HEK293 (cell line): ENCODE results near the gene TBC1D24.

Experiments
- CTCF ChIA-PET: fragments of 350-600 bp; formaldehyde crosslinking; extraction: SDS; loops from one replicate; lab custom pipeline; 2021; ENCODE audit warnings: antibody characterized with exemption; lab: Yijun Ruan, JAX
- POLR2A ChIA-PET: fragments of 300-600 bp; formaldehyde crosslinking; extraction: SDS; loops from one replicate; lab custom pipeline; 2020; ENCODE audit warnings: antibody characterized with exemption, inconsistent platforms; lab: Yijun Ruan, JAX
- H3K27ac ChIP-seq: fragments of 200-500 bp; sonication (Bioruptor generic); 2 replicates; pipeline ENCODE4 v1.5.1; 2014; ENCODE audit warnings: low read depth, low read length, control low read depth, inconsistent platforms; ENCODE audit errors: extremely low read depth
- H3K36me3 ChIP-seq, 2 experiments: fragments of 200-500 bp in 1 of 2; sonication (Bioruptor generic) in 1 of 2; 1 replicate in 1 of 2; 2 replicates in 1 of 2; pipeline ENCODE4 v1.5.1; 2014 to 2017; ENCODE audit warnings: inconsistent platforms in 2 of 2, low read length in 2 of 2; ENCODE audit not compliant: control insufficient read depth in 2 of 2, insufficient read depth in 1 of 2
- H3K4me1 ChIP-seq: fragments of 200-500 bp; sonication (Bioruptor generic); 2 replicates; pipeline ENCODE4 v1.5.1; 2014; ENCODE audit warnings: mild to moderate bottlenecking, low read length, inconsistent platforms; ENCODE audit not compliant: control insufficient read depth, insufficient read depth
- H3K4me3 ChIP-seq: 2 replicates; pipeline ENCODE4 v1.5.1; 2011; ENCODE audit warnings: low read depth, mild to moderate bottlenecking, control low read depth, low read length, moderate library complexity
- H3K9me3 ChIP-seq: fragments of 200-500 bp; sonication (Bioruptor generic); 2 replicates; pipeline ENCODE4 v1.5.1; 2014; ENCODE audit warnings: low read depth, low read length, inconsistent platforms; ENCODE audit not compliant: control insufficient read depth, insufficient read depth
- GLIS1 ChIP-seq: fragments of 450-650 bp; formaldehyde crosslinking; IDR thresholded peaks from 2 replicates; pipeline ENCODE4 v1.5.1; 2016; ENCODE audit warnings: missing biosample characterization, missing genetic modification characterization
- MEIS1 ChIP-seq: sonication (generic); formaldehyde crosslinking; IDR thresholded peaks from 2 replicates; pipeline ENCODE4 v1.8.1; 2022; ENCODE audit warnings: missing genetic modification reagents, mild to moderate bottlenecking, borderline replicate concordance
- PATZ1 ChIP-seq: fragments of 450-650 bp; formaldehyde crosslinking; IDR thresholded peaks from 2 replicates; pipeline ENCODE4 v1.5.1; 2016; ENCODE audit warnings: missing biosample characterization, missing genetic modification characterization
- SP2 ChIP-seq: fragments of 450-650 bp; formaldehyde crosslinking; IDR thresholded peaks from 2 replicates; pipeline ENCODE4 v1.5.1; 2016; ENCODE audit warnings: missing biosample characterization, missing genetic modification characterization
- WT1 ChIP-seq: fragments of 450-650 bp; formaldehyde crosslinking; IDR thresholded peaks from 2 replicates; pipeline ENCODE4 v1.5.1; 2016; ENCODE audit warnings: missing biosample characterization, missing genetic modification characterization
- ZFHX2 ChIP-seq: fragments of 450-650 bp; formaldehyde crosslinking; conservative IDR thresholded peaks from 2 replicates; pipeline ENCODE4 v1.5.1; 2016; ENCODE audit warnings: missing biosample characterization, missing genetic modification characterization
- ZIC2 ChIP-seq: fragments of 450-650 bp; formaldehyde crosslinking; IDR thresholded peaks from 2 replicates; pipeline ENCODE4 v1.5.1; 2016; ENCODE audit warnings: missing biosample characterization, missing genetic modification characterization
- ZNF146 ChIP-seq: fragments of 450-650 bp; formaldehyde crosslinking; IDR thresholded peaks from 2 replicates; pipeline ENCODE4 v1.5.1; 2016; ENCODE audit warnings: missing biosample characterization, missing genetic modification characterization
- ZNF157 ChIP-seq: fragments of 450-650 bp; formaldehyde crosslinking; IDR thresholded peaks from 2 replicates; pipeline ENCODE4 v1.5.1; 2016; ENCODE audit warnings: missing biosample characterization, missing genetic modification characterization
- ZNF16 ChIP-seq: fragments of 450-650 bp; formaldehyde crosslinking; IDR thresholded peaks from 2 replicates; pipeline ENCODE4 v1.5.1; 2016; ENCODE audit warnings: low read depth, missing biosample characterization, missing genetic modification characterization
- ZNF169 ChIP-seq: fragments of 450-650 bp; formaldehyde crosslinking; IDR thresholded peaks from 2 replicates; pipeline ENCODE4 v1.5.1; 2016; ENCODE audit warnings: missing biosample characterization, missing genetic modification characterization
- ZNF2 ChIP-seq: fragments of 450-650 bp; formaldehyde crosslinking; IDR thresholded peaks from 2 replicates; pipeline ENCODE4 v1.5.1; 2016; ENCODE audit warnings: missing biosample characterization, missing genetic modification characterization
- ZNF350 ChIP-seq: fragments of 450-650 bp; formaldehyde crosslinking; IDR thresholded peaks from 2 replicates; pipeline ENCODE4 v1.5.0; 2017; ENCODE audit warnings: missing biosample characterization, mild to moderate bottlenecking, missing genetic modification characterization
- ZNF548 ChIP-seq: fragments of 450-650 bp; formaldehyde crosslinking; IDR thresholded peaks from 2 replicates; pipeline ENCODE4 v1.5.1; 2016; ENCODE audit warnings: missing biosample characterization, missing genetic modification characterization
- ZNF549 ChIP-seq: fragments of 450-650 bp; IDR thresholded peaks from 2 replicates; pipeline ENCODE4 v1.5.1; 2018; ENCODE audit warnings: missing biosample characterization, missing genetic modification characterization, mild to moderate bottlenecking, inconsistent platforms, moderate library complexity
- ZNF768 ChIP-seq: fragments of 450-650 bp; formaldehyde crosslinking; IDR thresholded peaks from 2 replicates; pipeline ENCODE4 v1.5.1; 2018; ENCODE audit warnings: missing biosample characterization, mild to moderate bottlenecking, missing genetic modification characterization
- ZXDB ChIP-seq: fragments of 450-650 bp; formaldehyde crosslinking; IDR thresholded peaks from 2 replicates; pipeline ENCODE4 v1.5.1; 2016; ENCODE audit warnings: missing biosample characterization, missing genetic modification characterization
- TF ChIP-seq, protein P1 (sequence below): fragments of 450-650 bp; formaldehyde crosslinking; IDR thresholded peaks from 2 replicates; pipeline ENCODE4 v1.5.1; 2016; ENCODE audit warnings: missing biosample characterization, missing genetic modification characterization
- TF ChIP-seq, protein P2 (sequence below): fragments of 450-650 bp; formaldehyde crosslinking; IDR thresholded peaks from 2 replicates; pipeline ENCODE4 v1.5.1; 2017; ENCODE audit warnings: missing biosample characterization, missing genetic modification characterization

The TBC1D24 gene

DNA sequence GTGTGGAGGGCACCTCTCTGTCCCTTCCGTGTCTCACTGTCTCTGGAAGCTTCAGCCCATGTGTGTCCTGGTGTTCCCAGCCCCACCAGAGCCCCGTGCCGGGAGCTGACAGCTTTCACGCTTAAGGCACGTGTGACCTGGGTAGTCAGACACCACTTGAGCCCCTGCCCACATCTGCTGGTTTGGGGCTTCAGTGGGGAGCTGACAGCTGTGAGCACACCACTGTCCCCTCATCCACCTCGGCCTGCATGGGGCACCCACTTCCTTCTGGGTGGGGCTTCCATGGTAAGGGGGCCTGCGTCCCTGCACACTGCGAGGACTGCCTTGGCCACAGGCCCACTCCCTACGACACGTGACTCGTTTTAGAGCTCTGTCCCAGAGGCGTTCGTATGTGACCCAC, 17.7 kb upstream of the TBC1D24 start:
- TF ChIP-seq ZNF768 (tag by site-specific recombination) (no peak), ZNF169 (tag by site-specific recombination) (no peak), ZFHX2 (tag by site-specific recombination) (no peak)
- TF ChIP-seq, all 188 proteins: peak for 0
- Histone ChIP-seq H3K36me3 (peaks cover 0 to 65% of the 10 kb centered on the region in 2 experiments; a peak in 2 of 3 replicates), H3K27ac (no peak overlapping the region), H3K4me3 (no peak overlapping the region), H3K9me3 (no peaks in the 10 kb centered on the region), H3K4me1 (peaks cover 15% of the 10 kb centered on the region)
- ChIA-PET CTCF (interaction anchor here (1.0 kb wide), 1 partner anchor 44 kb away, joined by 6 read pairs; no protein-coding TSS in a partner anchor), POLR2A (interaction anchor here (1.0 to 1.5 kb wide), 2 partner anchors 11 to 17 kb away, joined by 3 to 4 read pairs; no protein-coding TSS in a partner anchor)

- Histone ChIP-seq H3K4me1 (peaks cover 15% of the 10 kb centered on the region), H3K4me3 (no peak overlapping the region), H3K27ac (no peak overlapping the region), H3K36me3 (peaks cover 0 to 64% of the 10 kb centered on the region in 2 experiments; a peak in 2 of 3 replicates), H3K9me3 (no peaks in the 10 kb centered on the region)
- ChIA-PET CTCF (interaction anchor here (0.7 to 2.0 kb wide), 3 partner anchors 43 to 118 kb away, joined by 3 to 10 read pairs (median 6); partner anchors contain the start of gene ABCA3), POLR2A (interaction anchor here (1.0 kb wide), 1 partner anchor 11 kb away, joined by 4 read pairs; no protein-coding TSS in a partner anchor)
- TF ChIP-seq ZNF548 (tag by site-specific recombination), result peak; percentile 21; the same call in 1 of the 2 replicates
- TF ChIP-seq, protein P1, sequence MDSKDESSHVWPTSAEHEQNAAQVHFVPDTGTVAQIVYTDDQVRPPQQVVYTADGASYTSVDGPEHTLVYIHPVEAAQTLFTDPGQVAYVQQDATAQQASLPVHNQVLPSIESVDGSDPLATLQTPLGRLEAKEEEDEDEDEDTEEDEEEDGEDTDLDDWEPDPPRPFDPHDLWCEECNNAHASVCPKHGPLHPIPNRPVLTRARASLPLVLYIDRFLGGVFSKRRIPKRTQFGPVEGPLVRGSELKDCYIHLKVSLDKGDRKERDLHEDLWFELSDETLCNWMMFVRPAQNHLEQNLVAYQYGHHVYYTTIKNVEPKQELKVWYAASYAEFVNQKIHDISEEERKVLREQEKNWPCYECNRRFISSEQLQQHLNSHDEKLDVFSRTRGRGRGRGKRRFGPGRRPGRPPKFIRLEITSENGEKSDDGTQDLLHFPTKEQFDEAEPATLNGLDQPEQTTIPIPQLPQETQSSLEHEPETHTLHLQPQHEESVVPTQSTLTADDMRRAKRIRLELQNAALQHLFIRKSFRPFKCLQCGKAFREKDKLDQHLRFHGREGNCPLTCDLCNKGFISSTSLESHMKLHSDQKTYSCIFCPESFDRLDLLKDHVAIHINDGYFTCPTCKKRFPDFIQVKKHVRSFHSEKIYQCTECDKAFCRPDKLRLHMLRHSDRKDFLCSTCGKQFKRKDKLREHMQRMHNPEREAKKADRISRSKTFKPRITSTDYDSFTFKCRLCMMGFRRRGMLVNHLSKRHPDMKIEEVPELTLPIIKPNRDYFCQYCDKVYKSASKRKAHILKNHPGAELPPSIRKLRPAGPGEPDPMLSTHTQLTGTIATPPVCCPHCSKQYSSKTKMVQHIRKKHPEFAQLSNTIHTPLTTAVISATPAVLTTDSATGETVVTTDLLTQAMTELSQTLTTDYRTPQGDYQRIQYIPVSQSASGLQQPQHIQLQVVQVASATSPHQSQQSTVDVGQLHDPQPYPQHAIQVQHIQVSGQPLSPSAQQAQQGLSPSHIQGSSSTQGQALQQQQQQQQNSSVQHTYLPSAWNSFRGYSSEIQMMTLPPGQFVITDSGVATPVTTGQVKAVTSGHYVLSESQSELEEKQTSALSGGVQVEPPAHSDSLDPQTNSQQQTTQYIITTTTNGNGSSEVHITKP (tag by site-specific recombination), result peak; percentile 70
- TF ChIP-seq GLIS1, result peak; percentile 66
- no peak for TF ChIP-seq WT1 (tag by site-specific recombination)
- TF ChIP-seq PATZ1, result 0 out of 2 replicates have a peak, but pooled peaks have one; percentile 10
- no peak for TF ChIP-seq ZNF549
- TF ChIP-seq ZIC2 (tag by site-specific recombination), result peak; percentile 85
Observed at GRCh38 chr16:2457946-2458345, 17.0 kb upstream of the TBC1D24 start.

GRCh38 chr16:2458887-2459646, 15.9 kb upstream of the TBC1D24 start:
- Histone ChIP-seq H3K9me3 (no peaks in the 10 kb centered on the region), H3K36me3 (peaks cover 0 to 58% of the 10 kb centered on the region in 2 experiments; a peak in 2 of 3 replicates), H3K4me1 (peaks cover 15% of the 10 kb centered on the region), H3K27ac (peak overlapping the region; percentile 69), H3K4me3 (peak overlapping the region; percentile 39)
- ChIA-PET POLR2A (interaction anchor here (0.6 to 2.4 kb wide), 17 partner anchors 9 to 304 kb away, joined by 3 to 34 read pairs (median 3); partner anchors contain the start of genes AMDHD2, NTN3, TBC1D24 and TRAF7), CTCF (interaction anchor here (0.7 to 2.0 kb wide), 2 partner anchors 43 to 279 kb away, joined by 4 to 10 read pairs; no protein-coding TSS in a partner anchor)
- no peak for TF ChIP-seq ZNF350 (tag by site-specific recombination)
- TF ChIP-seq ZNF157 (tag by site-specific recombination), result no peak
- TF ChIP-seq ZNF2 (tag by site-specific recombination), result peak; percentile 83; the same call in 1 of the 2 replicates
- TF ChIP-seq SP2, result peak; percentile 56
- TF ChIP-seq ZNF16 (tag by site-specific recombination), result no peak
- TF ChIP-seq ZNF146 (tag by site-specific recombination), result no peak
- no peak for TF ChIP-seq ZXDB
- TF ChIP-seq, protein P2, sequence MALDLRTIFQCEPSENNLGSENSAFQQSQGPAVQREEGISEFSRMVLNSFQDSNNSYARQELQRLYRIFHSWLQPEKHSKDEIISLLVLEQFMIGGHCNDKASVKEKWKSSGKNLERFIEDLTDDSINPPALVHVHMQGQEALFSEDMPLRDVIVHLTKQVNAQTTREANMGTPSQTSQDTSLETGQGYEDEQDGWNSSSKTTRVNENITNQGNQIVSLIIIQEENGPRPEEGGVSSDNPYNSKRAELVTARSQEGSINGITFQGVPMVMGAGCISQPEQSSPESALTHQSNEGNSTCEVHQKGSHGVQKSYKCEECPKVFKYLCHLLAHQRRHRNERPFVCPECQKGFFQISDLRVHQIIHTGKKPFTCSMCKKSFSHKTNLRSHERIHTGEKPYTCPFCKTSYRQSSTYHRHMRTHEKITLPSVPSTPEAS (tag by site-specific recombination), result no peak; the same call in 1 of the 2 replicates
- no peak for TF ChIP-seq MEIS1
